Tibial artery (tissue), 4 donors: ENCODE data around the gene PDCD7.
"Not testable (repeated sequence)": the region's sequence is repeated elsewhere in the genome, so short reads cannot be mapped to it uniquely, and the experiment has no call there.

Experiments used
- DNase-seq, 2 donors: peaks; one replicate each; pipeline ENCODE4 v3.0.0-alpha.2; 2019
- H3K27ac ChIP-seq, 2 donors: fragments of 200-600 bp; sonication (generic) in 1 of 2; 1 replicate in 1 of 2; 2 replicates in 1 of 2; pipeline ENCODE4 v1.5.1; 2018 to 2019; ENCODE audit warnings: mild to moderate bottlenecking in 1 of 2
- H3K27me3 ChIP-seq, 2 donors: fragments of 200-600 bp; sonication (generic) in 1 of 2; one replicate each; pipeline versions ENCODE4 v1.5.1 to v1.6.0; 2016 to 2019
- H3K36me3 ChIP-seq, 3 donors: fragments of 200-600 bp; sonication (generic) in 2 of 3; one replicate each; pipeline ENCODE4 v1.5.1; 2016 to 2019; ENCODE audit warnings: mild to moderate bottlenecking in 2 of 3
- H3K4me1 ChIP-seq, 4 donors: fragments of 200-600 bp; sonication (generic) in 2 of 4; 1 replicate in 3 of 4; 2 replicates in 1 of 4; pipeline ENCODE4 v1.5.1; 2016 to 2019
- H3K4me3 ChIP-seq, 2 donors: fragments of 200-600 bp; sonication (generic) in 1 of 2; 1 replicate in 1 of 2; 2 replicates in 1 of 2; pipeline ENCODE4 v1.5.1; 2018 to 2019; ENCODE audit warnings: mild to moderate bottlenecking in 2 of 2
- H3K9me3 ChIP-seq, 3 donors: fragments of 200-600 bp; sonication (generic) in 1 of 3; one replicate each; pipeline ENCODE4 v1.5.1; 2016 to 2019
- intact Hi-C: fragments of 100-400 bp; cut with DNase I; formaldehyde crosslinking; loops from one replicate; pipeline ENCODE4 v1.15.0; 2023; ENCODE audit warnings: low total_unique reads
- TF ChIP-seq, protein P1 (sequence below), 2 experiments: fragments of 200-600 bp in 1 of 2; fragments of 450-650 bp in 1 of 2; IDR thresholded peaks; one replicate each; pipeline ENCODE4 v1.5.1; 2017 to 2019; ENCODE audit warnings: antibody characterized with exemption in 2 of 2, mild to moderate bottlenecking in 1 of 2, moderate library complexity in 1 of 2

Gene PDCD7, protein sequence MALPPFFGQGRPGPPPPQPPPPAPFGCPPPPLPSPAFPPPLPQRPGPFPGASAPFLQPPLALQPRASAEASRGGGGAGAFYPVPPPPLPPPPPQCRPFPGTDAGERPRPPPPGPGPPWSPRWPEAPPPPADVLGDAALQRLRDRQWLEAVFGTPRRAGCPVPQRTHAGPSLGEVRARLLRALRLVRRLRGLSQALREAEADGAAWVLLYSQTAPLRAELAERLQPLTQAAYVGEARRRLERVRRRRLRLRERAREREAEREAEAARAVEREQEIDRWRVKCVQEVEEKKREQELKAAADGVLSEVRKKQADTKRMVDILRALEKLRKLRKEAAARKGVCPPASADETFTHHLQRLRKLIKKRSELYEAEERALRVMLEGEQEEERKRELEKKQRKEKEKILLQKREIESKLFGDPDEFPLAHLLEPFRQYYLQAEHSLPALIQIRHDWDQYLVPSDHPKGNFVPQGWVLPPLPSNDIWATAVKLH

DNA sequence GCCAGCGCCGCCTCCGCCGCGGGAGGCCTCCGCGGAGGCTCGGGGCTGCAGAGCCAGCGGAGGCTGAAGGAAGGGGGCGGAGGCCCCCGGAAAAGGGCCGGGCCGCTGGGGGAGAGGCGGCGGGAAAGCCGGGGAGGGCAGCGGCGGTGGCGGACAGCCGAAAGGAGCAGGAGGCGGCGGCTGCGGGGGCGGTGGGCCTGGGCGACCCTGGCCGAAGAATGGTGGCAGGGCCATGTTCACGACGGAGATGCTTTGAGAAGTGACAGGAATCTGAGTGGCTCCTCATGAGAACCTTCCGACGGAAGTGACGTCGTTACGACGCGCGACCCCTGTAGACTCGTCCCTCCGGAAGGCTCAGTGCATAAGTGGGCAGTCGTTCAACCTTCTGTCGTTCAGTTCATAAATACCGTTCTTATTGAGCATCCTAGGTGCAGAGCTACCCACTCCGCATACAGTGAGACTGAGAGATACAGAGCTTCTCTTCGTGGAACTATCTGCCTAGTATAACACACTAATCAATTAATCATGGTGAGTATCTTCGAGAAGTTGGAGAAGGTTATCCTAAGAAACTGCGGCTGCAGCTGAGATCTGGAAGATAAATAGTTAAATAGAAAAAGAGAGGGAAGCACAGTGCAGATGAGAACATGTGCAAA is at the start of gene PDCD7:
PDCD7 (minus strand) TSS at position 261 of the 653 bp plus-strand sequence; CDS start at position 234, 27 bp downstream.
- Histone ChIP-seq H3K36me3 (peaks cover 5 to 12% (median 7%) of the 10 kb centered on the region in 3 donors), H3K27ac (peak within 1 kb of the TSS; percentile 90 to 91), H3K9me3 (no peaks in the 10 kb centered on the region), H3K4me1 (peaks cover 0 to 33% (median 20%) of the 10 kb centered on the region in 4 donors), H3K4me3 (peak within 1 kb of the TSS; percentile 84 to 95), H3K27me3 (no peaks in the 10 kb centered on the region)
- TF ChIP-seq, protein P1, sequence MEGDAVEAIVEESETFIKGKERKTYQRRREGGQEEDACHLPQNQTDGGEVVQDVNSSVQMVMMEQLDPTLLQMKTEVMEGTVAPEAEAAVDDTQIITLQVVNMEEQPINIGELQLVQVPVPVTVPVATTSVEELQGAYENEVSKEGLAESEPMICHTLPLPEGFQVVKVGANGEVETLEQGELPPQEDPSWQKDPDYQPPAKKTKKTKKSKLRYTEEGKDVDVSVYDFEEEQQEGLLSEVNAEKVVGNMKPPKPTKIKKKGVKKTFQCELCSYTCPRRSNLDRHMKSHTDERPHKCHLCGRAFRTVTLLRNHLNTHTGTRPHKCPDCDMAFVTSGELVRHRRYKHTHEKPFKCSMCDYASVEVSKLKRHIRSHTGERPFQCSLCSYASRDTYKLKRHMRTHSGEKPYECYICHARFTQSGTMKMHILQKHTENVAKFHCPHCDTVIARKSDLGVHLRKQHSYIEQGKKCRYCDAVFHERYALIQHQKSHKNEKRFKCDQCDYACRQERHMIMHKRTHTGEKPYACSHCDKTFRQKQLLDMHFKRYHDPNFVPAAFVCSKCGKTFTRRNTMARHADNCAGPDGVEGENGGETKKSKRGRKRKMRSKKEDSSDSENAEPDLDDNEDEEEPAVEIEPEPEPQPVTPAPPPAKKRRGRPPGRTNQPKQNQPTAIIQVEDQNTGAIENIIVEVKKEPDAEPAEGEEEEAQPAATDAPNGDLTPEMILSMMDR (IDR thresholded peaks at IDR 0.05) = no peak
- intact Hi-C loops = loop anchor here (10.0 kb wide), 1 partner anchor 51 kb away; the partner anchor contains the start of gene CLPX
- peak; percentile 88 to 90 for DNase-seq

DNA sequence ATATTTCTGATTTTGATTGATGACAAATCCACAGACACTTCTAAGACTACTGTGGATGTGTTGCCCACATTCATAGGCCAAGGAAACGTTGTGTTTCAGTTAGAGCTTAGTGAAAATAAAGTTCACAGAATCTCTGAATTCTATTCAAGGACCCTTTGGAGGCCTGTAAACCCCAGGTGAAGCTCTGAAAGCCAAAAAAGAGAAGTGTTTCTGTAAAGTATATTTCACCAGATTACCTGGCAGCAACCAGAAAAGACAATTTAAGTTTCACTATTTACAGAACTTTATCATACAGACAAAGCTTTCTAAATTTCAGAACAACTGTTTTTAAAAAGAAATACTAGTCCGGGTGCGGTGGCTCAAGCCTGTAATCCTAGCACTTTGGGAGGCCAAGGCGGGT is 48.9 kb upstream of the PDCD7 start:
- H3K36me3 ChIP-seq = peaks cover 16 to 26% (median 24%) of the 10 kb centered on the region in 3 donors
- intact Hi-C loops = loop anchor here (10.0 kb wide), 1 partner anchor 48 kb away; the partner anchor contains the start of gene PDCD7
- H3K27me3 ChIP-seq = no peaks in the 10 kb centered on the region
- no peak overlapping the region for H3K27ac ChIP-seq
- peaks cover 0 to 45% (median 18%) of the 10 kb centered on the region in 4 donors for H3K4me1 ChIP-seq
- TF ChIP-seq, protein P1 (IDR thresholded peaks at IDR 0.05) = no peak
- peak overlapping the region; percentile 77 to 93 for H3K4me3 ChIP-seq
- no peak for DNase-seq
- H3K9me3 ChIP-seq = no peaks in the 10 kb centered on the region

DNA sequence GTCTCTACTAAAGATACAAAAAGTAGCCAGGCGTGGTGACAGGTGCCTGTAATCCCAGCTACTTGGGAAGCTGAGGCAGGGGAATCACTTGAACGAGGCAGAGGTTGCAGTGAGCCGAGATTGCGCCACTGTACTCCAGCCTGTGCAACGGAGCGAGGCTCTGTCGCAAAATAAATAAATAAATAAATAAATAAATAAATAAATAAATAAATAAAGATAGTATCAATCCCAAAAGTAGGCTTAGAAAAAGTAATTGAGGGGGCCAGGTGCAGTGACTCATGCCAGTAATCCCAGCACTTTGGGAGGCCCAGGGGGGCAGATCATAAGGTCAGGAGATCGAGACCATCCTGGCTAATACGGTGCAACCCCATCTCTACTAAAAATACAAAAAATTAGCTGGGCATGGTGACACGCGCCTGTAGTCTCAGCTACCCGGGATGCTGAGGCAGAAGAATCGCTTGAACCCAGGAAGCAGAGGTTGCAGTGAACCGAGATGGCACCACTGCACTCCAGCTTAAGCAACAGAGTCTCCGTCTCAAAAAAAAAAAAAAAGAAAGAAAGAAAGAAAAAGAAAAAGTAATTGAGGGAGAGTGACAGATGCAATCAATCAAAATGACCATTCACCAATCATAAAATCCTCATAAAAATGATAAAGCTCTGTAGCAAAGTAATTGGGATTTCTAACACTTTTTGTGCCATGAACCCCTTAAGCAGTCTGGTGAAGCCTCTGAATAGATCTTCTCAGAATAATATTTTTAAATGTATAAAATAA is 48.2 kb upstream of the PDCD7 start:
- intact Hi-C loops = loop anchor here (10.0 kb wide), 1 partner anchor 47 kb away; the partner anchor contains the start of gene PDCD7
- H3K9me3 ChIP-seq, H3K27ac ChIP-seq, H3K4me3 ChIP-seq, DNase-seq, H3K27me3 ChIP-seq: not testable (repeated sequence)
- peaks cover 0 to 45% (median 18%) of the 10 kb centered on the region in 4 donors for H3K4me1 ChIP-seq
- peaks cover 24 to 33% (median 32%) of the 10 kb centered on the region in 3 donors for H3K36me3 ChIP-seq

DNA sequence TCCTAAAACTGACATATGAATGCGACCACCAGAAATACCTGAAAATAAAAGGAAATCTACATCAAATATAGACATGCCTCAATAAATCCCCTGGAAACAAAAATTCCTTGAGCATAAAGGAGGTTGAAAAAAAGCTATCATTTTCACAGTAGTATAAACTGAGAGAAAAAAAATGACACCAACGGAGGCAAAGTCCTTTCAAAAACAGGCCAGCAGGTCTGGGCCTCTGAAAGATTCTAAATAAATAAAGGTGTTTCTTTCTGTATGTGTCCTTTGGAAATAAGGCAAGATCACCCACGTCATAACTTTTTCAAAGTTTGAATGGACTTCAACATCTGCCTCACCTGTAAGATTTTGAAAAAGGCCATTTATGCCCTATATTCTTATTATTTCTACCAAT is 46.6 kb upstream of the PDCD7 start:
- intact Hi-C loops = loop anchor here (10.0 kb wide), 1 partner anchor 45 kb away; the partner anchor contains the start of gene PDCD7
- H3K27ac ChIP-seq = no peak overlapping the region
- TF ChIP-seq, protein P1 (IDR thresholded peaks at IDR 0.05) = no peak
- peaks cover 32 to 49% (median 35%) of the 10 kb centered on the region in 3 donors for H3K36me3 ChIP-seq
- no peak overlapping the region for H3K4me3 ChIP-seq
- no peaks in the 10 kb centered on the region for H3K9me3 ChIP-seq
- peaks cover 0 to 45% (median 18%) of the 10 kb centered on the region in 4 donors for H3K4me1 ChIP-seq
- DNase-seq = no peak
- no peaks in the 10 kb centered on the region for H3K27me3 ChIP-seq

DNA sequence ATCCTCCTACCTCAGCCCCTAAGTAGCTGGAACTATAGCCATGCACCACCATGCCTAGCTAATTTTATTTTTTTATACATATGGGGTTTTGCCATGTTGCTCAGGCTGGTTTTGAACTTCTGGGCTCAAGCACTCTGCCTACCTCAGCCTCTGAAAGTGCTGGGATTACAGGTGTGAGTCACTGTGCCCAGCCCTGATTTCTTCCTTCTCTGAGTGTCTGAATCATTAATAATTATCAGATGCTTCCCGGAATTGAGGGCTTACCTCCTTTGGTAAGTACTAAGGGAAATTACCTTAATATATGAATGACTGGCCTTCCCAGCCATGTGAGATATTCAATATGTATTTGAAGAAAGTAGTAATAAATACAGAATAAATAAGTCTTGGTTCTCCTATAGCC is 44.3 kb upstream of the PDCD7 start:
- TF ChIP-seq, protein P1 (IDR thresholded peaks at IDR 0.05) = no peak
- Histone ChIP-seq H3K27me3 (no peaks in the 10 kb centered on the region), H3K4me3 (no peak overlapping the region), H3K36me3 (peaks cover 39 to 72% (median 40%) of the 10 kb centered on the region in 3 donors), H3K9me3 (no peaks in the 10 kb centered on the region), H3K27ac (no peak overlapping the region), H3K4me1 (peaks cover 0 to 35% (median 14%) of the 10 kb centered on the region in 4 donors)
- intact Hi-C loops = no loop called here
- DNase-seq = no peak
